ENCODE measurements around the gene OSBPL1A.

DNA sequence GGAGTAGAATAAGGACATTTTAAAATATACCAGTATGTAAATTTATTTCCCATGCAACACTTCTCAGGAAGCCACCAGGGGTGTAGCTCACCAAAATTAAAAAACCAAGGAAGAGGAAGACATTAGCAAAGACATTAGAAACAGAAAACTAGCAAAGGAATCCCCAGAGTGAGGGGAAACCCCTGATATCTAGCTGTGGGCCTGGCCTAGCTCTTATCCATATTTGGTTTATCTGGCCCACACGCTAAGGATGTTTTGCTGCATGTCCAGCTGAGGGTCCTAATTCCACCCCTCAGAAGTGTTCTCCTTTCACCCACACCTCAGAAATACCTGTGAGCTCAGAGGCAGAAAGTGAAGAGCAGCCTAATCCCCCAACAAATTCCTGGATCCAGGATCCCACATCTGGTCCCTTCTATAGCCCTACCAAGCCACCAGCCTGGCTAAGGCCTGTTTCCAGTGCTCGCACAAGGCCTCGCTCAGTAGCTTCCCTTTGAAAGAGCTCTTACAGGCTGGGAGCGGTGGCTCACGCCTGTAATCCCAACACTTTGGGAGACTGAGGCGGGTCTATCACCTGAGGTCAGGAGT lies 17.4 kb downstream of the OSBPL1A start:
- no peak for TF ChIP-seq JUN (CRISPR knock-in tag; IDR thresholded peaks at IDR 0.05)
- TF ChIP-seq, protein P1, sequence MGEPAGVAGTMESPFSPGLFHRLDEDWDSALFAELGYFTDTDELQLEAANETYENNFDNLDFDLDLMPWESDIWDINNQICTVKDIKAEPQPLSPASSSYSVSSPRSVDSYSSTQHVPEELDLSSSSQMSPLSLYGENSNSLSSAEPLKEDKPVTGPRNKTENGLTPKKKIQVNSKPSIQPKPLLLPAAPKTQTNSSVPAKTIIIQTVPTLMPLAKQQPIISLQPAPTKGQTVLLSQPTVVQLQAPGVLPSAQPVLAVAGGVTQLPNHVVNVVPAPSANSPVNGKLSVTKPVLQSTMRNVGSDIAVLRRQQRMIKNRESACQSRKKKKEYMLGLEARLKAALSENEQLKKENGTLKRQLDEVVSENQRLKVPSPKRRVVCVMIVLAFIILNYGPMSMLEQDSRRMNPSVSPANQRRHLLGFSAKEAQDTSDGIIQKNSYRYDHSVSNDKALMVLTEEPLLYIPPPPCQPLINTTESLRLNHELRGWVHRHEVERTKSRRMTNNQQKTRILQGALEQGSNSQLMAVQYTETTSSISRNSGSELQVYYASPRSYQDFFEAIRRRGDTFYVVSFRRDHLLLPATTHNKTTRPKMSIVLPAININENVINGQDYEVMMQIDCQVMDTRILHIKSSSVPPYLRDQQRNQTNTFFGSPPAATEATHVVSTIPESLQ (CRISPR knock-in tag; IDR thresholded peaks at IDR 0.05) = no peak
- TF ChIP-seq, protein P2, sequence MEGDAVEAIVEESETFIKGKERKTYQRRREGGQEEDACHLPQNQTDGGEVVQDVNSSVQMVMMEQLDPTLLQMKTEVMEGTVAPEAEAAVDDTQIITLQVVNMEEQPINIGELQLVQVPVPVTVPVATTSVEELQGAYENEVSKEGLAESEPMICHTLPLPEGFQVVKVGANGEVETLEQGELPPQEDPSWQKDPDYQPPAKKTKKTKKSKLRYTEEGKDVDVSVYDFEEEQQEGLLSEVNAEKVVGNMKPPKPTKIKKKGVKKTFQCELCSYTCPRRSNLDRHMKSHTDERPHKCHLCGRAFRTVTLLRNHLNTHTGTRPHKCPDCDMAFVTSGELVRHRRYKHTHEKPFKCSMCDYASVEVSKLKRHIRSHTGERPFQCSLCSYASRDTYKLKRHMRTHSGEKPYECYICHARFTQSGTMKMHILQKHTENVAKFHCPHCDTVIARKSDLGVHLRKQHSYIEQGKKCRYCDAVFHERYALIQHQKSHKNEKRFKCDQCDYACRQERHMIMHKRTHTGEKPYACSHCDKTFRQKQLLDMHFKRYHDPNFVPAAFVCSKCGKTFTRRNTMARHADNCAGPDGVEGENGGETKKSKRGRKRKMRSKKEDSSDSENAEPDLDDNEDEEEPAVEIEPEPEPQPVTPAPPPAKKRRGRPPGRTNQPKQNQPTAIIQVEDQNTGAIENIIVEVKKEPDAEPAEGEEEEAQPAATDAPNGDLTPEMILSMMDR (IDR thresholded peaks at IDR 0.05) = no peak
- no peak for TF ChIP-seq ETV6 (CRISPR knock-in tag; IDR thresholded peaks at IDR 0.05)
- TF ChIP-seq TP53 (CRISPR knock-in tag; IDR thresholded peaks at IDR 0.05) = no peak
- no peak for TF ChIP-seq ZNF121 (CRISPR knock-in tag; IDR thresholded peaks at IDR 0.05)
- no peak for TF ChIP-seq ZNF219 (CRISPR knock-in tag; IDR thresholded peaks at IDR 0.05; ENCODE audit: borderline replicate concordance)
- TF ChIP-seq, protein P3, sequence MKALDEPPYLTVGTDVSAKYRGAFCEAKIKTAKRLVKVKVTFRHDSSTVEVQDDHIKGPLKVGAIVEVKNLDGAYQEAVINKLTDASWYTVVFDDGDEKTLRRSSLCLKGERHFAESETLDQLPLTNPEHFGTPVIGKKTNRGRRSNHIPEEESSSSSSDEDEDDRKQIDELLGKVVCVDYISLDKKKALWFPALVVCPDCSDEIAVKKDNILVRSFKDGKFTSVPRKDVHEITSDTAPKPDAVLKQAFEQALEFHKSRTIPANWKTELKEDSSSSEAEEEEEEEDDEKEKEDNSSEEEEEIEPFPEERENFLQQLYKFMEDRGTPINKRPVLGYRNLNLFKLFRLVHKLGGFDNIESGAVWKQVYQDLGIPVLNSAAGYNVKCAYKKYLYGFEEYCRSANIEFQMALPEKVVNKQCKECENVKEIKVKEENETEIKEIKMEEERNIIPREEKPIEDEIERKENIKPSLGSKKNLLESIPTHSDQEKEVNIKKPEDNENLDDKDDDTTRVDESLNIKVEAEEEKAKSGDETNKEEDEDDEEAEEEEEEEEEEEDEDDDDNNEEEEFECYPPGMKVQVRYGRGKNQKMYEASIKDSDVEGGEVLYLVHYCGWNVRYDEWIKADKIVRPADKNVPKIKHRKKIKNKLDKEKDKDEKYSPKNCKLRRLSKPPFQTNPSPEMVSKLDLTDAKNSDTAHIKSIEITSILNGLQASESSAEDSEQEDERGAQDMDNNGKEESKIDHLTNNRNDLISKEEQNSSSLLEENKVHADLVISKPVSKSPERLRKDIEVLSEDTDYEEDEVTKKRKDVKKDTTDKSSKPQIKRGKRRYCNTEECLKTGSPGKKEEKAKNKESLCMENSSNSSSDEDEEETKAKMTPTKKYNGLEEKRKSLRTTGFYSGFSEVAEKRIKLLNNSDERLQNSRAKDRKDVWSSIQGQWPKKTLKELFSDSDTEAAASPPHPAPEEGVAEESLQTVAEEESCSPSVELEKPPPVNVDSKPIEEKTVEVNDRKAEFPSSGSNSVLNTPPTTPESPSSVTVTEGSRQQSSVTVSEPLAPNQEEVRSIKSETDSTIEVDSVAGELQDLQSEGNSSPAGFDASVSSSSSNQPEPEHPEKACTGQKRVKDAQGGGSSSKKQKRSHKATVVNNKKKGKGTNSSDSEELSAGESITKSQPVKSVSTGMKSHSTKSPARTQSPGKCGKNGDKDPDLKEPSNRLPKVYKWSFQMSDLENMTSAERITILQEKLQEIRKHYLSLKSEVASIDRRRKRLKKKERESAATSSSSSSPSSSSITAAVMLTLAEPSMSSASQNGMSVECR (CRISPR knock-in tag; IDR thresholded peaks at IDR 0.05; ENCODE audit: borderline replicate concordance) = no peak
- TF ChIP-seq TEAD4 (CRISPR knock-in tag; IDR thresholded peaks at IDR 0.05) = no peak
- TF ChIP-seq FOXP1 (CRISPR knock-in tag; IDR thresholded peaks at IDR 0.05; ENCODE audit: borderline replicate concordance) = no peak
- TF ChIP-seq, protein P4, sequence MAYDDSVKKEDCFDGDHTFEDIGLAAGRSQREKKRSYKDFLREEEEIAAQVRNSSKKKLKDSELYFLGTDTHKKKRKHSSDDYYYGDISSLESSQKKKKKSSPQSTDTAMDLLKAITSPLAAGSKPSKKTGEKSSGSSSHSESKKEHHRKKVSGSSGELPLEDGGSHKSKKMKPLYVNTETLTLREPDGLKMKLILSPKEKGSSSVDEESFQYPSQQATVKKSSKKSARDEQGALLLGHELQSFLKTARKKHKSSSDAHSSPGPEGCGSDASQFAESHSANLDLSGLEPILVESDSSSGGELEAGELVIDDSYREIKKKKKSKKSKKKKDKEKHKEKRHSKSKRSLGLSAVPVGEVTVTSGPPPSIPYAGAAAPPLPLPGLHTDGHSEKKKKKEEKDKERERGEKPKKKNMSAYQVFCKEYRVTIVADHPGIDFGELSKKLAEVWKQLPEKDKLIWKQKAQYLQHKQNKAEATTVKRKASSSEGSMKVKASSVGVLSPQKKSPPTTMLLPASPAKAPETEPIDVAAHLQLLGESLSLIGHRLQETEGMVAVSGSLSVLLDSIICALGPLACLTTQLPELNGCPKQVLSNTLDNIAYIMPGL (CRISPR knock-in tag; IDR thresholded peaks at IDR 0.05) = no peak

All from WTC11 (cell line).